22Rv1 (cell line): ENCODE results near the gene MAP3K8.

Source experiments
- CTCF ChIP-seq: fragments of 450-650 bp; IDR thresholded peaks from 2 replicates; pipeline ENCODE4 v1.5.1; 2017; ENCODE audit warnings: mild to moderate bottlenecking
- ZFX ChIP-seq: fragments of 450-650 bp; IDR thresholded peaks from 2 replicates; pipeline ENCODE4 v1.6.1; 2017; ENCODE audit warnings: antibody characterized with exemption, borderline replicate concordance

GRCh38 chr10:30448092-30448491 is 14.1 kb downstream of the MAP3K8 start:
- TF ChIP-seq CTCF = no peak
- no peak for TF ChIP-seq ZFX
